ENCODE measurements around the gene RAPGEF2. TPM values are rescaled to one million over a fixed set of nuclear protein-coding genes. Genes with fewer than 3 reads are reported as not detected.
"Not testable (repeated sequence)": the region's sequence is repeated elsewhere in the genome, so short reads cannot be mapped to it uniquely, and the experiment has no call there.

RAPGEF2 gene
- total RNA-seq, 3 donors from 2014 or later, result 47.0 to 84.0 (median 51.5) TPM

DNA sequence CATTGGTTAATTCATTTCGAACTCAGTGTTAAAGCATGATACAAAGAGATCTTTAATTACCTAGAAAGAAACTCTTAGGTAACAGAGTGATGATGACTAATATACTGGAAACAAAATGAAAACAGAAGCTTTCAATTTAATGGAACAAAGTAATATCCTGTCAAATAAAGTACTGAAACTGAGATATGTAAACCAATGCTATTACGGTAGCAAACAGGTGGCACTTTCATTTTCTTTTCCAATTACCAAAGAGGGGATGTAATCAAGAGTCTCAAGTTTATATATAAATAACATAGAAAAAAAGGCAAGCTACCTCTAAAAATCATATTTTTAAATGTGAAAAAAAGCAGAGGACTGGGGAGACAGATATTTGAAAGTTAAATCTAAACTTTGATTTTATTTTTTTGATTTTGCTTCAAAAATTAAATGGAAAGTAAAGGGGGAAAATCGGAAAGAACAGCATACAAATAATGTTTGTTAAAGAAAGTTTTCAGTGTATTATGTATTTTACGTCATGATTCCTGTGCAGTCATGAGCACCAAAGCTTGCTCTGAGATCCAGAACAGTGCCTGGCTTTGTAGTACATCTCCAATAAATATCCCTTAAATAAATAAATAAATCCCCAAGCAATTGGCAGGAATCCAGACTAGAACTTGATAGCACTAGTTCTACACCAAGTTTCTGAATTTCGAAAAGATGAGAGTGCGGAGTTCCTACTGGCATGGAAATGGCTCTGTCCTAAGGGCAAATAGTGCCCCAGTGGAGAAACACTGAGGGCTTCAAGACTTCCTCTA lies 25.0 kb upstream of the RAPGEF2 start:
- Histone ChIP-seq H3K9me3 (no peaks in the 10 kb centered on the region), H3K4me3 (peak overlapping the region in 2 of 3 donors; percentile 1 to 26), H3K36me3 (no peaks in the 10 kb centered on the region), H3K4me1 (no peaks in the 10 kb centered on the region), H3K27ac (peak overlapping the region; percentile 50 to 58), H3K27me3 (no peaks in the 10 kb centered on the region)
- intact Hi-C loops (cut with DNase I; ENCODE audit: low total_unique reads), result no loop called here
- peak in 1 of 2 donors; percentile 33 for DNase-seq (ENCODE audit: low spot score in 2 of 2)
- TF ChIP-seq POLR2A (IDR thresholded peaks at IDR 0.05) (no peak), POLR2AphosphoS5 (IDR thresholded peaks at IDR 0.05) (no peak)
- TF ChIP-seq, protein P1, sequence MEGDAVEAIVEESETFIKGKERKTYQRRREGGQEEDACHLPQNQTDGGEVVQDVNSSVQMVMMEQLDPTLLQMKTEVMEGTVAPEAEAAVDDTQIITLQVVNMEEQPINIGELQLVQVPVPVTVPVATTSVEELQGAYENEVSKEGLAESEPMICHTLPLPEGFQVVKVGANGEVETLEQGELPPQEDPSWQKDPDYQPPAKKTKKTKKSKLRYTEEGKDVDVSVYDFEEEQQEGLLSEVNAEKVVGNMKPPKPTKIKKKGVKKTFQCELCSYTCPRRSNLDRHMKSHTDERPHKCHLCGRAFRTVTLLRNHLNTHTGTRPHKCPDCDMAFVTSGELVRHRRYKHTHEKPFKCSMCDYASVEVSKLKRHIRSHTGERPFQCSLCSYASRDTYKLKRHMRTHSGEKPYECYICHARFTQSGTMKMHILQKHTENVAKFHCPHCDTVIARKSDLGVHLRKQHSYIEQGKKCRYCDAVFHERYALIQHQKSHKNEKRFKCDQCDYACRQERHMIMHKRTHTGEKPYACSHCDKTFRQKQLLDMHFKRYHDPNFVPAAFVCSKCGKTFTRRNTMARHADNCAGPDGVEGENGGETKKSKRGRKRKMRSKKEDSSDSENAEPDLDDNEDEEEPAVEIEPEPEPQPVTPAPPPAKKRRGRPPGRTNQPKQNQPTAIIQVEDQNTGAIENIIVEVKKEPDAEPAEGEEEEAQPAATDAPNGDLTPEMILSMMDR (IDR thresholded peaks at IDR 0.05), result no peak

DNA sequence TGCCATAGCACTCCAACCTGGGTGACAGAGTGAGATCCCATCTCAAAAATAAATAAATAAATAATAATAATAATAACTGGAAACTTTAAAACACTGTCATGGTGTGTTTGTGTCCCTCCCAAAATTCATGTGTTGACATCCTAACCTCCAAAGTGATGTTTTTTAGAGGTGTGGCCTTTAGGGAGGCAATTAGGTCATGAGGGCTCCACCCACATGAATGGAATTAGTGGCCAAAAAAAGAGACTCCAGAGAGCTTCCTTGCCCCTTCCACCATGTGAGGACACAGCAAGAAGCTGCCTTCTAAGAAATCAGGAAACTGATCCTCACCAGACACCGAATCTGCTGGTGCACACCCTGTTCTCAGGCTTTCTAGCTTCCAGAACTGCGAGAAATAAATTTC lies 23.8 kb upstream of the RAPGEF2 start:
- intact Hi-C loops (cut with DNase I; ENCODE audit: low total_unique reads), result no loop called here
- no peaks in the 10 kb centered on the region for H3K9me3 ChIP-seq
- no peaks in the 10 kb centered on the region for H3K4me1 ChIP-seq
- H3K27me3 ChIP-seq, result no peaks in the 10 kb centered on the region
- H3K27ac ChIP-seq, result no peak overlapping the region
- no peak for TF ChIP-seq POLR2AphosphoS5 (IDR thresholded peaks at IDR 0.05)
- TF ChIP-seq, protein P1 (IDR thresholded peaks at IDR 0.05), result no peak
- no peak for TF ChIP-seq POLR2A (IDR thresholded peaks at IDR 0.05)
- H3K36me3 ChIP-seq, result no peaks in the 10 kb centered on the region
- H3K4me3 ChIP-seq, result no peak overlapping the region
- DNase-seq (ENCODE audit: low spot score in 2 of 2), result no peak

DNA sequence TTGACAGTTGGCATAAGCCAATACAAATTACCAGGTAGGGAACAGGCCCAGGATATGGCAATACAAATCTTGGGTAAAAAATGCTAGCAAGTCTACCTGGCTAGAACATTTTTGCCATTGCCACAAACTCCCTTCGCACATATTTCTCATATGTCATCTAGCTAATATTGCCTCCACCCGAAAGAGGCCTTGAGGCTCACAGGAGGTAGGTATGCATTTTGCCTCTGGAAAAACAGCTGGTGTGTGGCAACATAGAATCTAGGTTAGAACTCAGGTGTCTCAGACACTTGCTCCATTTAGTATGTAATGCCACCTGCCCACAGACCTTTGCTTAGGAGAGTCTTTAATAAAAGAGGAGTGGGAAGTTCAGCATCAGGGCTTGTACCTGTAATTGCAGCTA lies 16.3 kb upstream of the RAPGEF2 start:
- H3K36me3 ChIP-seq, result no peaks in the 10 kb centered on the region
- H3K27ac ChIP-seq, result no peak overlapping the region

DNA sequence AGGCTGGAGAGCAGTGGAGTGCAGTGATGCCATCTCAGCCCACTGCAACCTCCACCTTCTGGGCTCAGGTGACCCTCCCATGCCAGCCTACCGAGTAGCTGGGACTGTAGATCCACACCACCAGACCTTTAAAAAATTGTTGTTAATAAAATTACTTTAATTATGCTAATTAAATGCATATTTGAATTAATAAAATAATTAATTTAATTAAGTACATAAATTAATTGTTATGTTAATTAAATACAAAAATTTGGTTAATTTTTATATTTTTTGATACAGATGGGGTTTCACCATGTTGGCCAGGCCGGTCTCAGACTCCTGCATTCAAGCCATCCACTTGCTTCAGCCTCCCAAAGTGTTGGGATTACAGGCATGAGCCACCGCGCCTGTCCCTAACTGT lies 12.6 kb upstream of the RAPGEF2 start:
- TF ChIP-seq, protein P1 (IDR thresholded peaks at IDR 0.05), result no peak
- TF ChIP-seq POLR2AphosphoS5 (IDR thresholded peaks at IDR 0.05), result no peak
- no peak for TF ChIP-seq POLR2A (IDR thresholded peaks at IDR 0.05)
- intact Hi-C loops (cut with DNase I; ENCODE audit: low total_unique reads), result no loop called here
- Histone ChIP-seq H3K27ac (no peak overlapping the region), H3K36me3 (no peaks in the 10 kb centered on the region), H3K9me3 (no peaks in the 10 kb centered on the region), H3K4me3 (no peak overlapping the region), H3K27me3 (no peaks in the 10 kb centered on the region), H3K4me1 (no peaks in the 10 kb centered on the region)
- no peak for DNase-seq (ENCODE audit: low spot score in 2 of 2)

More for the DNA sequence above, 16.3 kb upstream of the RAPGEF2 start:
- no peak overlapping the region for H3K4me3 ChIP-seq
- TF ChIP-seq POLR2A (IDR thresholded peaks at IDR 0.05), result no peak
- no peak for TF ChIP-seq POLR2AphosphoS5 (IDR thresholded peaks at IDR 0.05)
- TF ChIP-seq, protein P1 (IDR thresholded peaks at IDR 0.05), result no peak
- DNase-seq (ENCODE audit: low spot score in 2 of 2), result no peak
- intact Hi-C loops (cut with DNase I; ENCODE audit: low total_unique reads), result no loop called here
- H3K27me3 ChIP-seq, result no peaks in the 10 kb centered on the region
- no peaks in the 10 kb centered on the region for H3K4me1 ChIP-seq
- H3K9me3 ChIP-seq, result no peaks in the 10 kb centered on the region

DNA sequence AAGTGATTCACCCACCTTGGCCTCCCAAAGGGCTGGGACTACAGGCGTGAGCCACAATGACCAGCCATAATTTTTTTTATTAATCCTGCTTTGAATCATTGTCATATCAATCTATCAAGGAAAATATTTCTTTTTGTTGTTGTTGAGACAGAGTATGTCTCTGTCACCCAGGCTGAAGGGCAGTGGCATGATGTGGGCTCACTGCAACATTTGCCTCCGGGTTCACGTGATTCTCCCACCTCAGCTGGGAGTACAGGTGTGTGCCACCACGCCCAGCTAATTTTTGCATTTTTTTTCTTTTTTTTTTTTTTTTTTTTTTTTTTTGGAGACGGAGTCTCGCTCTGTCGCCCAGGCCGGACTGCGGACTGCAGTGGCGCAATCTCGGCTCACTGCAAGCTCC lies 8.7 kb upstream of the RAPGEF2 start:
- DNase-seq (ENCODE audit: low spot score in 2 of 2); H3K27ac ChIP-seq; H3K27me3 ChIP-seq; H3K4me1 ChIP-seq; H3K9me3 ChIP-seq; H3K4me3 ChIP-seq; H3K36me3 ChIP-seq; intact Hi-C loops (cut with DNase I; ENCODE audit: low total_unique reads): not testable (repeated sequence)

Data from breast epithelium (tissue), 4 donors.